ENCODE data around the gene YJEFN3.
A peak's percentile ranks its signal among the peaks of the same experiment; 100 is the strongest.

YJEFN3 gene

DNA sequence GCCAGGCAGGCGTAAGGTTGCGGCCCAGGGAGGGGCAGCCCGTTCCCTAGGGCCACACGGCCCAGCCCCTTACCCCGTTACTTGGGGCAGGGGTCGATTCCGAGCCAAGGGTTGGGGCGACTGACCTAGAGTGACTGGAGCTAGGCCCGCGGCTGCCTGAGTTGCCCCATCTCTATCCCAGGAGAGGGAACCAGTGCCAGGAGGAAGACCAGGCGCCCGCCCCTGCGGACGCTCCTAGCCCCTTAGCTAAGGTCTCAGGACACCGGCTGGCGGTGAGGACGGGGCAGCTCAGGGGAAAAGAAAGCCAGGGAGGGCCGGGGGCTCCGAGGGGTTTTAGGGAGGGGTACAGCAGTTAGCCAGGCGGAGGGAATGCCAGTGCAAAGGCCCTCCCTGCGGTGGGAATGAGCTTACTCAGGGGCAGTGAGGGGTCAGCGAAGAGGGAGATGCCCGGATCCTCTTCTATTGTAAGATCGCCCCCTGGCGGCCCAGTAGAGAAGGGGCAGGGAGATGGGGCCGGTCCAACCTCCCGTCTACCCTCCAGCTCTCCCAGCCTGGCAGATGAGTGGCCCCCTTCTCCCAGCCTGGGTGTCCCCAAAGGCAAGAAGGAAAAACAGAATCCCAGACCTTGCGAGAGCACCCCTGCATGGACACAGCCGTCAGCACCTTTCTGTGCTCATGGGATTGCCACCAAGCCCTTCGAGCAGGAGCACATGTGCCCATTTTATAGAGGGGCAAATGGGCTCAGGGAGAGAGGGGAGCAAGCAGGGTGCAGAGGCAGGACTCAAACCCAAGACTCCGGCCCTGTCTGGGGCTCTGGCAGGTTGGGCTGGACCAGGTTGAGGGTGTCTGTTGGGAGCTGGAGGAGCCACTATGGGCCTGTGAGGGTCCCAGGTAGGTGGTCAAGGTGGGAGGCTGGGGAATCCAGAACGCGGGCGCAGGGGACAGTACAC is 25.6 kb downstream of the YJEFN3 start:
- peak; percentile 29 for DNase-seq (ENCODE audit: low read depth)

DNA sequence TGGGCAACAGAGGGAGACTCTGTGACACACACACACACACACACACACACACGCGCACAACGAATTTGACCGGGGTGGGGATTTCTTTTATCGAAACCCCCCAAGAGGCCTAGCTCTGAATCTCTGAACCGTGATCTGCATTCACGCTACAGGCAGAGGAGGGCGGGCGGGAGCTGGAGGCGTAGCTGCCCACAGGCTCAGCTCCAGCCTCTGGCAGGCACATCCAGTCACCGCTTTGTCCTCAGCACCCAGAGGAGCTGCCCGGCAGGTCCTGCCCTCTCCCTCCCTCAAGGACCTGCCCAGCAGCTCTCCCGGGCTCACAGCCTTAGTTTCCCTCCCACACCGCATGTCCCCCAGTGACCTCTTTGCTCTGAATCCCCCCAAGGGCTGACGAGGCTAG is 29.3 kb downstream of the YJEFN3 start:
- DNase-seq (ENCODE audit: low read depth), result no peak

DNA sequence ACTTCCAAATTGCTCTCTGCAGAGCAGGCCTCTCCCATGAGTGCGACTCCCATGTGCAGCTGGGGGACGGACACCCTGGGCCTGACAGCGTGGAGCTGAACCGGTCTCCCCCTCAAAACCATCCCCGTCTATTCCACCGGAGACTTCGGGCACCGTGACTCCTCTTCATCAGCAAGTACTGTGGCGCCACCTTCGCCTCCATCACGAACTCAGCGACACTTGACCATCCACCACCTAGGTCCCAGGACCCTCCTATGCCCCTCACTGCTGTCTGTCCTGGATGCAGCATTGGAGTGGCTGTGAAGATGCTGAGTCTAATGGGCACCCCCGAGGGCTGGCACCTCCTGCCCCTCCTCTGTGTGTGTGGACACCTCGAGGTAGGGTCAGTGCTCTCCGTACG is 29.9 kb downstream of the YJEFN3 start:
- DNase-seq (ENCODE audit: low read depth), result no peak

DNA sequence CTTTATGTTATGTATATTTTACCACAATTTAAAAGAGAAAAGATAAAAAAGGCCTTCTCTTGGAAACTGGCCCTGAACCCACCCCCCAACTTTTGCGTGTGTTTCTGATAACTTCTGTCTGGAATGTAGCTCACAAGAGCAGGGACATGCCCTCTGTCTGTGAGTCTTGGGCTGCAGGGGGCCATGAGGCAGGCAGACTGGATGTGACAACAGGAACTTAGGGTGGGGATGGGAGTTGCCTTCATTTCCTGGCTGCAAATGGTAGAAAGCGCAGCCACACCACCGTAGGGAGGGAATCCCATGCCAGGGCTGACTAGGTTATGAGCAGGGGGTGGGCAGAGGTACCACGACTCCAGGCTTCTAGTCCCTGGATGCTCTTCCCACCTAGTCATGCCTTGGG is 31.2 kb downstream of the YJEFN3 start:
- no peak for DNase-seq (ENCODE audit: low read depth)

DNA sequence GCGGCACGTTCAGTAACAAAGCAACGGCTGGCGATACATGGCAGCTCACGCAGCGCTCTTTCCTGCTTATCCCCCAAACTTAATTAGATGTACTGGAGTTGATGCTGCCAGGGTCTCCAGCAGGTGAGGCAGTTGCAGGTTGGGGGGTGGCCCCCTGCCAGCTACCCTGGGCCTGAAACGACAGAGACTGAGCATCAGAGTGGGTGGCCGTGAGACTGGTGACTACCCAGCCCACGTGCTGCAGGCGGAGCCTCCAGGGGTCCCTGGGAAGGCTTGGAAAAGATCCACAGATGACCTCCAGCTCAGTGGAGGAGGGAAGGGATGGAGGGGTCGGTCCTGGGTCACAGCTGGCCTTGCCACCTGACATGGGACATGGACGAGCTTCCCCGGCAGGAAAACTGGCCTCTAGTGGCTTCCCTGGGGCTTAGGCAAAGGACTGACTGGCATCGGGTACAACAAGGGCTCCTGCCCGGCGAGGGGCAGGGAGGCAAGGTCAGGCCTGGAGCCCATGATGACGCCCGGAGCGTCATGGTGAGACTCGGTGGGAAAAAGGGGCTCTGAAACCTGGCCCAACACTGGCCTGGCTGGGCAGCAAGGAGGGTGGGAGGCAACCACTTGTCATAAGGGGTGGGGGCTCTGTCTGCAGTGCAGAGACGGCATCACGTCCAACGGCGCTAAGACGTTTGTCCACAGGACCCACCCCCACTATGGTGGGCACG is 33.4 kb downstream of the YJEFN3 start:
- DNase-seq (ENCODE audit: low read depth), result no peak

DNA sequence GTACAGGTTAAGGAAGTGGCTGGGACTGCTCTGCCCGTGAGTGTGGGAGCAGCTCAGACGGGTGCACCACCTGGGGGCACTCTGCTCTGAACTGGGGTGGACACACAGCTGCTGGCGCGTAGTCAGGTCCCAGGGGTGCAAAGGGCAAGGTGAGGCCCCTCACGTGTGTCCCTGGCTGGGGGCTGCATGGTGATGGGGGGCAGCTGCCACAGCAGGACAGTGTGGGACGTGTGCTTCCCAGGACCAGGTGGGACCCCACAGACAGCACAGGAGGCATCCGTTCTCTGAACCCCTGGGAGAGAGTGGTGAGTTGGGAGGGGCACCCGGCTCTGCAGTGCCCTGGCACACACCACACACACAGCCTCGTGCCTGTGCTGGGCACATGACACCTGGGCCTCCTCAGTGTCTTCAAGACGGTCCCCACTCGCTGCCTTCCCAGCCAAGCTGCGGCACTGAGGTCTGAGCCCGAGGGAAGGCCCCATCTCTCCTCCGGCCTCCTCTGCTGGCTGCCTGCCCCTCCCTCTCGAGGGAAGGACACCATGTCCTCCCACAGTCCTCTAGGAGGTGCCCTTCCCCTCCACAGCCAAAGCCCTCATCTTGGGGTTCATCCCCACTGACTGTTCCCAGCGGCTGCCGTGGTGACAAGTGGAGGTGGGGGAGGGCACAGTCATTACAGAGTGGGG is 34.1 kb downstream of the YJEFN3 start:
- DNase-seq (ENCODE audit: low read depth), result no peak

DNA sequence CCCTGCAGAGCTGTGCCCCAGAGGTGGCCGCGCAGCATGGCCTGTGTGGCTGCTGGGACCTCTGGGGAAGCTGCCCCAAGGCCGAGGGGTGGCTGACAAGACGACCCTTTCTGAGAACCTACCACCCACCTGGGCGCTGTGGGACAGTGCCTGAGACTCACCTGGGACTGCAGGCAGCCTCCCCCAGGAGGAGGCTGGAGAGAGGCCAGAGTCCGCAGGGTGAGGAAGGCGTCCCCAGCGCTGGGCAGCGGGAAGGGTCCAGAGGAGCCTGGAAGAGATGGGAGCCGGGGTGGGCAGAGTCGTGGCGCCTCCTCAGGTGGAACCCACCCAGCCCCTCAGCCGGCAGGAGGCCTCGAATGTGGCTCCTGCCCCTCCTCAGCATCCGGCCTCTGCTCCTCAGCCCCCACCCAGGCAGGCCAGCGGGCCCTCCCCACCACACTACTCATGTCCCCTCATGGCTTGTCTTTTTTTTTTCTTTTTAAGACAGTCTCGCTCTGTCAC is 34.7 kb downstream of the YJEFN3 start:
- DNase-seq (ENCODE audit: low read depth), result no peak

DNA sequence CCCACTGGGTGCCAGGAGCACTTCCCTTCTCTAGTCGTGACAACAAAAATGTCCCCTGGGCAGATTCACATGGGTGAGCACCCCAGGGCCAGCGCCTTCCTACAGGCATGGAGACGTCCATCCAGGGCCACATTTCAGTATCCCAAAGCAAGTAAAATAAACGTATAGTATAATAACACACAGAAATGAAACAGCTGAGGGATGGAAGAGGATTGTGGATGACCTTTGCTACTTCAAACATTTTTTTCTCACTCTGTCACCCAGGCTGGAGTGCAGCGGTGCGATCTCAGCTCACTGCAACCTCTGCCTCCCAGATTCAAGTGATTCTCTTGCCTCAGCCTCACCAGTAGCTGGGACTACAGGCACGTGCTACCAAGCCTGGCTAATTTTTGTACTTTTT is 37.6 kb downstream of the YJEFN3 start:
- peak; percentile 56 for DNase-seq (ENCODE audit: low read depth)

DNA sequence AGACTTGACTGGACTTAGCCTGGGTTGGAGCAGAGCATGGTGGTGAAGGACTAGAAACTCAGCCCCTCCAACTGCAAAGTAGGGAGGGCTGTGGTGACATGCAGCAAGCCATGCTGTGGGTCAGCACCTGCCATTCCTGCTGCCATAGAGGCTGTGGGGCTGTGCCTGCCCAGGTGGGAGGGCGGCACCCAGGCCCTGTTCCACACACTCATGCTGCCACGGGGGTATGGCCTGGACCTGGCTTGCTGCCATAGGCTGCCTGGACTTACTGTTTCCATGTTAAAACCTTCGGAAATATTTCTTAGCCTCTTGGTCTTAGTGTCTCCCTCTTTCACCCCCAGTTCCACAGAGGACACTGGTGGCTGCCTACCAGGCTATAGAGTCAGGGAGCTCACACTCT is 38.7 kb downstream of the YJEFN3 start:
- no peak for DNase-seq (ENCODE audit: low read depth)

DNA sequence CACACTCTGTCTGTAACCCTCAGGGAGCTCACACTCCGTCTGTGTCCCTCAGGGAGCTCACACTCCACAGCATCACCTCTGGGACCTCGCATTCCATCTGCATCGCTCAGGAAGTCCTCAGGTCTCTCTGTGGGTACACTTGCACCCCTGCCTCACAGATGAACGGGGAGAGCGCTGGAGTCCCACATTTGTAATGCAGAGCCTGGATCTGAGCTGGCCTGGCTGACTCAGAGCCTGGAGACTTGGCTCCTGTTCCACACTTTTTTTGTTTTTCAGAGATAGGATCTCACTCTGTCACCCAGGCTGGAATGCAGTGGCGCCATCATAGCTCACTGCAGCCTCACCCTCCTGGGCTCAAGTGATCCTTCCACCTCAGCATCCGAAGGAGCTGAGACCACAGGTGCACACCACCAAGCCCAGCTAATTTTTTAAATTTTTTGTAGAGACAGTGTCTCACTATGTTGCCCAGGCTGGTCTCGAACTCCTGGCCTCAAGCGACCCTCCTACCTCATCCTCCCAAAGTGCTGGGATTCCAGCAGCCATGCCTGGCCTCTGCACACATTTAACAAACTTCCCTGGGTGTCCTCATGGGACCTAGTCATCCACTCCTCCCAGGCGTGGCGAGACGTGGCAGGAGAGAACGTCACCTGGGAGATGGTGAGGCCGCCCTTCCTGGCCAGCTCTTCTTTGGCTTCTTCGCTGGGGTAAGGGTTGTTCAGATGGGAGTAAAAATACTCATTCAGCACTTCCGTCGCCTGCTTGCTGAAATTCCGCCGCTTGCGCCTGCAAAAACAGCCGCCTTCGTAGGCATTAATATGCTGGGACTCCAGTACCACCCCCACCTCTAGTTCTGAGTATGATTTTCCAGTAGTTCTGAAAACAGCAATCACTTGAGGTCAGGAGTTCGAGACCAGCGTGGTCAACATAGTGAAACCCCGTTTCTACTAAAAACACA is 40.4 kb downstream of the YJEFN3 start:
- DNase-seq (ENCODE audit: low read depth), result peak; percentile 67

DNA sequence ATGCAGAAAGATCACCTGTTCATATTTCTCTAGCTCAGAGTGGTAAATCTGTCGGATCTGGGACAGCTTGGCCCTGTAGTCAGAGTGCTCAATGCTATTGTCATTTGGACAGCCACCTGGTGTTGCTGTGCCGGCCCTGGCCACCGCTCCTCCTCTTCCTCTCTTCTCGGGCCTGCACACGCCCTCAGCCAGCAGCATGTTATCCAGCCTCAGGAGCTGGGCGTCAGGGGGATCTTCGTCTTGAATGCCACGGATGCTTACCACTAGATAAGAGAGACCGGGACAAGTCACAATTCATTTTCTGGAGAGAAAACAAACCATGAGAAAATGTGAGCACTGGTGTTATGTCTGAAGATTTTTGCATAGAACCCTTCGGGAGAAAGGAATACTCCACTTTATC is 41.9 kb downstream of the YJEFN3 start:
- DNase-seq (ENCODE audit: low read depth), result no peak

DNA sequence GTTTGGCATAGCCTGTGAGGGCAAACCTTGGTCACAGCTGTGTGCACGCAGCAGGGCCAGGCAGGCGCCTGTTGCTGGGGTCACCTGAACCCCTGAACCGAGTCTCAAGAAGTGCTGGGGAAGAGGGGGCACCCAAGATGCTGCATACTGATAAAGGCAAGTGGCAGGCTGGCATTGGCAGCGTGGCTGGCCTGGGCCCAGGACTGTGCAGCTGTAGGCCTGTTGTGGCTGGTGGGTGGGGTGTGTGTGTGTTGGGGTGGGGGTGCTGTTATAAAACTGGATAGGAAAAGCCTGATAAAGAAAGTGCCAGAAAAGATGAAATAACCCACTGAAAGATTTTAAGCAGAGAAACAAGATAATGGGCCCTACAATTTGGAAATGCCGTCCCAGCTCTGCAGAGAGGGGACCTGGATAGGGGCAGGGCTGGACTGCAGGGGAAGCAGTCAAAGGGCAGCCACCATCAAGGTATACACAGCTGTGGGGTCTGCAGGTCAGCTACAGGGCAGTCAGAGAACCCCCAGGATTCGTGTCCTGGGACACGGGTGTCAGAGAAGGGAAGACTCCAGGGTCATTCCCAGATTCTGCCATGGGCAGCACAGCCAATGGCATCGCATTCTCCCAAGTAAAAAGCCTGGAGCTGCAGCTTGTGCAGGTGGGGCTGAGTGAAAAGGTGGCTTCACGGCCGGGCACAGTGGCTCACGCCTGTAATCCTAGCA is 42.5 kb downstream of the YJEFN3 start:
- no peak for DNase-seq (ENCODE audit: low read depth)

DNA sequence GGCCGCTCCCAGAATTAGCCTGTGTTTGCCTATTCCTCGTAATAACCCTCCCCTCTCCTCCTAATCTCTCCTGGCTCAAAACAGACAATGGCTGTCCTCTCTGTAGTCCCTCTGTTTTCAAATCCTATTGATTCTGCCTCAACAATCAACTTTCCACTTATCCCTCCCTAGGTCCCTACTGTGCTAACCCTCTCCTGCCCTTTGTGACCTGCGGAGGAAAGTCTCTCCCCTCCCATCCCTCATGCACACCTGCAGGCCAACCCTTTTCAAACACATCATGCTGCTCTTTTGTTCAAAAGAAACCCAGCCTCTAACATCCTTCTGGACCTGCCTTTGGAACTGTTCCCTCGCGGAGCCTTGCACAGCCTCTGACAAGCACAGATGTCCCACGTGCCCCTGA is 46.7 kb downstream of the YJEFN3 start:
- no peak for DNase-seq (ENCODE audit: low read depth)

DNA sequence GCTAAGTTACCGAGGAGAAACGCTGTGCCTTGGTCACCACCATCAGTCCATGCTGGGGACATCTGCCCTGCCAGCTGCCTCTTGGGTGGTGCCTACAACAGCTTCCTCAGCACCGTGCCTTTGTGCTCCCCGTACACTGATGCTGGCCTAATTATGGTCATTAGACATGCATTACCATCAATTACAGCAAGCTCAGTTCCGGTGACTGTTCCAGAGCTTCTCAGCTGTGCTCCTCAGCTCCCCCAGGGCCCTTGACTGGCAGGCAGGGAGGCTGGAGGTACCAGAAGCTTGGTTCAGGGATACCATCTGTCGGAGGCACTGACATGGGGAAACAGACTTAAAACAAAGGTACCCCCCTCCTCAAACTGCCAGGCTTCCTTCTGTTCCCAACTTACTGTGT is 49.5 kb downstream of the YJEFN3 start:
- no peak for DNase-seq (ENCODE audit: low read depth)

DNA sequence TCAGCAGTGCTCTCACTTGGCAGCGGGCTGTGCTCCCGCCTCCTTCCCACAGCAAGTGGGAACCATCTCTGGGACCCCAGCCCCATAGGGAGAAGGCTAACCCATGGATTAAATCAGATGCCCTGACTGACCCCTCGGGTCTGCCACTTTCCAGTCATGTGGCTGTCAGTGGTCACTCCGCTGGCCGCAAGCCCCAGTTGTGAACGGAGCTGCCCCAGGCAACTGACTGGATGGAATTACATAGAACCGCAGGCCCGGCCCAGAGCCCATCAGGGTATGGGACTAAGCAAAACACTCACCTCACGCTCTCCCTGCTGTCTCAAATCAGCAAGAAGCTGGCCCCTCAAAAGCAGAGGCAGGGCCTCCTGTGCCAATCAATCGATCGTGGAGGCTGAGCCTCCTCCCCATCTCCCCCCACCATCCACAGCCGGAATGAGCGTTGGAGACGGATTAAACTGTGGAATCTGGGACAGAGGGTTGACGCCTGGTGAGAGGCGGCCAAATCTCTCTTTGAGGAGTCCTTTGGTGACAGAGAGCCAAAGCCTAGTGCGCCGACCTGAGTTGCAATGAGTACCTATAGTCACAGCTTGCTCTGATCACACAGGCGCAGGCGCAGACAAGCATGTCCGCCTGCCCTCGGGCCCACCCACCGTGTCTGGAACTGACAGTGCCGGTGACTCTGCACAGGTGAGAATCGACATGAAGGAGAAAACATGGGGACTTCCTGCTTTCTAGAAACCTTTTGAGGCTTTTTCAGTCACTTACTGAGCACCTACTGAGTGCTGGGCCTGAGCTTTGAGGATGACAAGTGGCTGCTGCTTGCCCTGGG is 51.0 kb downstream of the YJEFN3 start:
- DNase-seq (ENCODE audit: low read depth), result no peak

DNA sequence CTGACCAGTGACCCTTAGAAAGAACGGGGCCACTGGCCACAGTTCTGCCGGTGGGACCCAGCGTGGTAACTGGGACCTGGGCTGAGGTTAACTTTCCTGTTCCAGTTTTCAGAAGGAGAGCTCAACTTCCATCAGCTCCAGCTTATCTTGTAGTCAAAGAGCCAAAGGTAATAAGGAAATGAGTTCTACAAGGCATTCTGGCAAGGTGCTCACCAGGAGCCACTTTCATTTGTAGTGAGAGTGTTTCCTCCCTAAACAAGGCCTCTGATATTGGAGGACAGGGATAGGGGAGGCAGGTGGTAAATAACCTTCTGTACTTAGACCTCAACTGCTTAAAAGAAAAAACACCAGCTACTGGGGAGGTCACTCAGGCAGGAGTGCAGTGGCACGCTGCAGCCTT is 51.7 kb downstream of the YJEFN3 start:
- DNase-seq (ENCODE audit: low read depth), result no peak

DNA sequence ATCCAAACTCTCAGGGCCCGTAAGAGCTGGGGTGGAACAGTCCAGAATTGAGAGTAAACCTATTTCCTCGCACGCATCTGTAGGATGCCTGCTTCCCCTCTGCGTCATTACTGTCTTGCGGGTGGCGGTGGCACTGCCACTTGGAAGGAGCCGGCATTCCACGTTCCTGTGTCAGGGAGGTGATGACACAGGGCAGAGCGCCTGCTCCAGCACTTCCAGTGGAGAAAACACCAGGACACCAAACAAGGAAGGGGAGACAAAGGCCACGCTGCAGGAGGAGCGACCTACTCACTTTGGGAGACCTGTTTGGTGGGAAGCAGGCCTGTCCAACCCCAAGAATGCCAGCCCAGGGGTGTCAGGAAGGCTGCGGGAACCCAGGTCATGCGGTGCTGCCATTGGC is 52.7 kb downstream of the YJEFN3 start:
- no peak for DNase-seq (ENCODE audit: low read depth)

DNA sequence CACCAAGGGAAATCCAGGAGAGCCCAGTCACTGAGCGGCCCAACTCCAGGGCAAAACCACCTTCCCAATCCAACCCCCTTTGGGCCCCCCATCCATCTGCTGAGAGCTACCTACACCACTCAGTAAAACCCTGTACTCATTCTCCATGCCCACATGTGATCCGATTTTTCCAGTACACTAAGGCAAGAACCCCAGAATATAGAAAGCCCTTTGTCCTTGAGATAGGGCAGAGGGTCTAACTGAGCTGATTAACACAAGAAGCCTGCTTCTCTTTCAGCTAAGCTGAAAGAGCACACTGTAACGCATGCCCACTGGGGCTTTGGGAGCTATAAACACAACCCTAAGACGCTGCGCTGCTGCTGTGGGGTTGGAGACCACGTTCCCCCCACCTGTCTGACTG is 53.8 kb downstream of the YJEFN3 start:
- no peak for DNase-seq (ENCODE audit: low read depth)

DNA sequence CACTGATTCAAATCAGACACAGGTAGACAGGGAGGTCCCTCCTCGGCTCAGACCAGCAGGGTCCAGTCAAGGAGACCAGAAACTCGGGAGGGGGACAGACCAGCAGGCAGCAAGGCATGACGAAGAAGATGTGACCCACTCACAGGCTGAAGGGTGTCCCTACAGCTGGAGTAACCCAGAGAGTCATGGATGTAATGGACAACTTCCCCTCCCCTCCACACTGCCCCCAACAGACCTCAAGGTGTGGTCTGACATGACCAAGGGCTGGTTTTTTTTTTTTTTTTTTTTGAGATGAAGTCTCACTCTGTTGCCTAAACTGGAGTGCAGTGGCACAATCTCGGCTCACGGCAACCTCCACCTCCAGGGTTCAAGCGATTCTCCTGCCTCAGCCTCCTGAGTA is 55.6 kb downstream of the YJEFN3 start:
- no peak for DNase-seq (ENCODE audit: low read depth)
